A673 (cell line): ENCODE data around the gene GPA33. TPM values are rescaled to one million over a fixed set of nuclear protein-coding genes. Genes with fewer than 3 reads are reported as not detected.

Experiments
- BruUV-seq: library from RNA; stranded (reverse); fragments of 400-500 nt; replicated peaks from 2 replicates; lab custom pipeline; 2021; lab: Mats Ljungman, UMichigan
- CTCF ChIA-PET: fragments of 300-600 bp; sonication (Branson Sonifier 250); formaldehyde crosslinking; loops from one replicate; lab custom pipeline; 2022; ENCODE audit warnings: antibody characterized with exemption; lab: Charles Lee
- POLR2A ChIA-PET: fragments of 300-600 bp; sonication (Branson Sonifier 250); formaldehyde crosslinking; loops from one replicate; lab custom pipeline; 2022; ENCODE audit warnings: antibody characterized with exemption; ENCODE audit not compliant: low non-redundant PET; lab: Charles Lee
- DNase-seq: peaks from one replicate; pipeline ENCODE4 v3.0.0-alpha.2; 2015; ENCODE audit warnings: low spot score
- H3K27ac ChIP-seq: fragments of 200-600 bp; sonication (generic); 2 replicates; pipeline ENCODE4 v1.5.1; 2016; ENCODE audit warnings: mixed run types, low read depth, mild to moderate bottlenecking, mixed read lengths, antibody characterized with exemption, low read length; ENCODE audit not compliant: poor library complexity, severe bottlenecking
- H3K27me3 ChIP-seq: fragments of 200-600 bp; sonication (generic); replicated peaks from 2 replicates; pipeline ENCODE4 v1.6.1; 2017; ENCODE audit warnings: mixed run types, low read depth, mild to moderate bottlenecking, mixed read lengths, antibody characterized with exemption, low read length; ENCODE audit not compliant: insufficient read depth, poor library complexity
- H3K36me3 ChIP-seq: fragments of 200-600 bp; sonication (generic); 2 replicates; pipeline ENCODE4 v1.6.1; 2016; ENCODE audit warnings: mixed run types, mild to moderate bottlenecking, mixed read lengths, antibody characterized with exemption, low read length; ENCODE audit not compliant: insufficient read depth, poor library complexity, severe bottlenecking
- H3K4me1 ChIP-seq: fragments of 200-600 bp; sonication (generic); 2 replicates; pipeline ENCODE4 v1.6.1; 2017; ENCODE audit warnings: mixed run types, mild to moderate bottlenecking, mixed read lengths, antibody characterized with exemption, low read length; ENCODE audit not compliant: insufficient read depth, poor library complexity, severe bottlenecking
- H3K4me3 ChIP-seq: fragments of 200-600 bp; sonication (generic); 2 replicates; pipeline ENCODE4 v1.5.1; 2016; ENCODE audit warnings: low read depth, mixed run types, mild to moderate bottlenecking, mixed read lengths, low read length; ENCODE audit not compliant: poor library complexity, severe bottlenecking
- H3K9me3 ChIP-seq: fragments of 200-600 bp; sonication (generic); 2 replicates; pipeline ENCODE4 v1.6.1; 2016; ENCODE audit warnings: mixed run types, low read depth, mild to moderate bottlenecking, mixed read lengths, antibody characterized with exemption, low read length; ENCODE audit not compliant: poor library complexity, severe bottlenecking
- EZH2 ChIP-seq: fragments of 200-600 bp; sonication (generic); IDR thresholded peaks from 2 replicates; pipeline ENCODE4 v1.6.1; 2017; ENCODE audit warnings: borderline replicate concordance, low read depth, mild to moderate bottlenecking, mixed read lengths, antibody characterized with exemption, low read length; ENCODE audit not compliant: poor library complexity, severe bottlenecking
- intact Hi-C: fragments of 100-400 bp; cut with micrococcal nuclease; formaldehyde crosslinking; loops from one replicate; pipeline ENCODE4 v1.10.0; 2022; ENCODE audit not compliant: unreplicated experiment
- total RNA-seq: library from RNA; stranded (reverse); gene quantifications from 2 replicates; pipeline ENCODE4 v1.2.3, GENCODE V29; 2021
- TF ChIP-seq, protein P1 (sequence below): fragments of 300-800, 200-600 bp; sonication (generic); conservative IDR thresholded peaks from 2 replicates; pipeline ENCODE4 v1.5.1; 2017; ENCODE audit warnings: low read depth, mild to moderate bottlenecking, antibody characterized with exemption, low read length, moderate library complexity, mixed read lengths

GPA33 gene
- total RNA-seq, 1 experiment from 2014 or later, result not detected

GRCh38 chr1:167089939-167090313, 251 bp downstream of the GPA33 start:
- CTCF ChIA-PET, result no interaction called here
- no peak for DNase-seq

DNA sequence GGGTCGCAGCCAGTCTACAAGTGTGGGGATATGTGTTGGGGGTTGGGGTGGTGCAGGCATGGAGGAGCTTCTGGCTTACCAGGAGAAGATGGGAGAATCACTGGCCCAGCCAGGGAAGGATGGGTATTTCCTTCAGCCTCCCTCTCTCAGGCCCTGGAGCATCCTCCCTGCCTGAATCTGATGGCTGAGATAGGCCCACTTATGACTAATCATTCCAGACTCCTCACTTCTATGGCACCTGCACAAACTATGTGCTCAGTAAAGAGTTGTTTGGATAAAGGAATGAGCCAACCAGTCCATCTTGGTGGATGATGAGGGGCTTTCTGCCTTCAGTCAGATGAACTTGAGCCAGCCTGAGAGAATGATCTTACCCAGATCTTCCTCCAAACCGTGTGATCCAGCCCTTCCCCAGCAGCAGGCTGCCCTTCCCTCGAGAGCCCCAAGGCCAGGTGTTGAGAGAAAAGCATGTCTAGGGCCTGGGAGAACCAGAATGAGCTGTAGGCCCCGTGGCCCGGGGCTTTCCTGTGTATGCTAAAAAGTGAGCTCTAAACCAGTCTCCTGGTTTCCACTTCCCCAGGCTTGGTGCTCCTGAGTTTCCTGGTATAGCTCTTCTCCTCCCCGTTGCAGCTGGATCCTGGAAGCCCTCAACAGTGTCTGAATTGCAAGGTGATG, 1.3 kb downstream of the GPA33 start:
- no peaks in the 10 kb centered on the region for H3K4me1 ChIP-seq
- H3K9me3 ChIP-seq, result no peaks in the 10 kb centered on the region
- ChIA-PET CTCF (no interaction called here), POLR2A (no interaction called here)
- intact Hi-C loops, result no loop called here
- no peak for DNase-seq
- TF ChIP-seq EZH2, result no peak
- TF ChIP-seq, protein P1, sequence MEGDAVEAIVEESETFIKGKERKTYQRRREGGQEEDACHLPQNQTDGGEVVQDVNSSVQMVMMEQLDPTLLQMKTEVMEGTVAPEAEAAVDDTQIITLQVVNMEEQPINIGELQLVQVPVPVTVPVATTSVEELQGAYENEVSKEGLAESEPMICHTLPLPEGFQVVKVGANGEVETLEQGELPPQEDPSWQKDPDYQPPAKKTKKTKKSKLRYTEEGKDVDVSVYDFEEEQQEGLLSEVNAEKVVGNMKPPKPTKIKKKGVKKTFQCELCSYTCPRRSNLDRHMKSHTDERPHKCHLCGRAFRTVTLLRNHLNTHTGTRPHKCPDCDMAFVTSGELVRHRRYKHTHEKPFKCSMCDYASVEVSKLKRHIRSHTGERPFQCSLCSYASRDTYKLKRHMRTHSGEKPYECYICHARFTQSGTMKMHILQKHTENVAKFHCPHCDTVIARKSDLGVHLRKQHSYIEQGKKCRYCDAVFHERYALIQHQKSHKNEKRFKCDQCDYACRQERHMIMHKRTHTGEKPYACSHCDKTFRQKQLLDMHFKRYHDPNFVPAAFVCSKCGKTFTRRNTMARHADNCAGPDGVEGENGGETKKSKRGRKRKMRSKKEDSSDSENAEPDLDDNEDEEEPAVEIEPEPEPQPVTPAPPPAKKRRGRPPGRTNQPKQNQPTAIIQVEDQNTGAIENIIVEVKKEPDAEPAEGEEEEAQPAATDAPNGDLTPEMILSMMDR, result no peak
- no peak overlapping the region for H3K4me3 ChIP-seq
- no peaks in the 10 kb centered on the region for H3K27me3 ChIP-seq
- no peaks in the 10 kb centered on the region for H3K36me3 ChIP-seq
- BruUV-seq, result no TSS peak
- no peak overlapping the region for H3K27ac ChIP-seq

More at GRCh38 chr1:167089939-167090313, 251 bp downstream of the GPA33 start:
- H3K4me1 ChIP-seq, result peaks cover under 1% of the 10 kb centered on the region
- POLR2A ChIA-PET, result no interaction called here
- H3K27me3 ChIP-seq, result no peaks in the 10 kb centered on the region
- no peak overlapping the region for H3K27ac ChIP-seq
- no peak overlapping the region for H3K4me3 ChIP-seq
- no TSS peak for BruUV-seq
- intact Hi-C loops, result no loop called here
- TF ChIP-seq, protein P1, result no peak
- TF ChIP-seq EZH2, result no peak
- H3K9me3 ChIP-seq, result no peaks in the 10 kb centered on the region
- H3K36me3 ChIP-seq, result no peaks in the 10 kb centered on the region

GRCh38 chr1:167086768-167087167, 3.4 kb downstream of the GPA33 start:
- no TSS peak for BruUV-seq
- no peaks in the 10 kb centered on the region for H3K9me3 ChIP-seq
- TF ChIP-seq, protein P1, result no peak
- no peak for TF ChIP-seq EZH2

More at GRCh38 chr1:167086768-167087167, 3.4 kb downstream of the GPA33 start:
- no peak for DNase-seq
- CTCF ChIA-PET, result no interaction called here
- Histone ChIP-seq H3K36me3 (no peaks in the 10 kb centered on the region), H3K4me1 (no peaks in the 10 kb centered on the region), H3K4me3 (no peak overlapping the region), H3K27me3 (peaks cover 3% of the 10 kb centered on the region), H3K27ac (no peak overlapping the region)
- POLR2A ChIA-PET, result no interaction called here
- intact Hi-C loops, result no loop called here
